Endometrial microvascular endothelial cells (primary cell): ENCODE measurements around the gene TMEM229B. TPM values are rescaled to one million over a fixed set of nuclear protein-coding genes. Genes with fewer than 3 reads are reported as not detected.

Experiments
- in situ Hi-C: cut with HindIII; loops from 2 replicates; pipeline ENCODE4 v1.10.0; 2017; ENCODE audit warnings: low sequenced_read_pairs, low pct_unique_long_range_greater_than_20kb; ENCODE audit errors: inconsistent ontology term
- total RNA-seq: library from RNA; depleted of rRNA; stranded (reverse); fragments of >200 nt; gene quantifications from one replicate; pipeline ENCODE4 v1.2.3, GENCODE V29; 2015; ENCODE audit errors: inconsistent ontology term

TMEM229B gene
- total RNA-seq, 1 donor from 2014 or later: 4.5 TPM

DNA sequence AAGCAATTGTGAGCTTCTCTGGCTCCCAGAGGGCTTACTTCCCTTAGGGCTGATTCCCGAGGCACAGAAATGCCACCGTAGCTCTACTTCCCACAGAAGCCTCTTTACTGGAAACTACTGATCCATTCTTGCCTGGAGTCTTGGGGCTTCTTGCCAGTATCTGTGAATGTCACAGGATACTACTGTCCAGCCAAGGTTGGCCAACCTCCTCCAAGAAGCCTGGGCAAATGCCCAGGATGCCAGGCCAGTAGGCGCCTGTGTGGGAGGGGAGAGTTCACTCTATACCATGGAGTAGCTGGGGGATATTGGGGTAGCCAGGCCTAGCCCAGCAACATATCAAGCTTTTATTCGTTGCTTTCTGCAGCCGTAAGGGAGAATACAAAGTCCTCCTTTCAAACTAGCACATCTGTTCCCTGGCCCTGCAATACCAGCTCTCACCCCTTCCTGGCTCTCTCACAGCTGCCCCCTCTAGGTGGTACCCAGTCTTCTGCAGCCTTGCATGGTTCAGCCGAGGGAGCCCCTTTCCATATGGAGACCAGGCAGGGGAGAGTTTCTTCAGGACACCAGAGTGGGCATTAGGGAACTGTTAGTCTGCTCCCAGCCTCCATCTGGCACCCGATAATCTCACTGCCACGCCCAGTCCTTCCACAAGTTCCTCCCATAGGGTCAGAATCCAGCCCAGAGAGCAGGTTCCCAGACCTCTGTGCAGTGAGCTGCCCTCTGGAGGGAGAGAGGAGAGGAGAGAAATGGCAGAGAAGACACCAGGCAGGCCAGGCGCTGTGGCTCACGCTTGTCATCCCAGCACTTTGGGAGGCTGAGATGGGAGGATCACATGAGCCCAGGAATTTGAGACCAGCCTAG lies 52.3 kb downstream of the TMEM229B start:
- in situ Hi-C loops: no loop called here

DNA sequence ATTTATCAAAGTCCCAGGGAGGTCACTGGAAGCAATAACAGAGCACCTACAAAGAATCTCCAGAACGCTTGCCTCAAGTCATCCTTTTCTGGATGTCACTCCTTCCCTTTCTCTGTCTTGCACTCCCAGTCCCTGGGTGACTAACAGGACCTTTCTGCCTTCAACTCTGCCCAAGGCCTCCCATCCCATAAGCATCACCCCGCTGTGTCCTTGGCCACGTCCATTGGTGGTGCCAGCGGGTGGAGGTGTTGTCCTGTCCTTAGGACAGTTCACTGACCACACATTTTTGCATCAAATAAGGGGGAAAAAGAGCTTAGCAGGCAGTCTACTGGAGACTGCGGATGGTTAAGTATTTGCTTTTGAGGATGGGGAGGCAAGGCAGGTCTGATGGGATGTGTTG lies 52.9 kb downstream of the TMEM229B start:
- in situ Hi-C loops: no loop called here

DNA sequence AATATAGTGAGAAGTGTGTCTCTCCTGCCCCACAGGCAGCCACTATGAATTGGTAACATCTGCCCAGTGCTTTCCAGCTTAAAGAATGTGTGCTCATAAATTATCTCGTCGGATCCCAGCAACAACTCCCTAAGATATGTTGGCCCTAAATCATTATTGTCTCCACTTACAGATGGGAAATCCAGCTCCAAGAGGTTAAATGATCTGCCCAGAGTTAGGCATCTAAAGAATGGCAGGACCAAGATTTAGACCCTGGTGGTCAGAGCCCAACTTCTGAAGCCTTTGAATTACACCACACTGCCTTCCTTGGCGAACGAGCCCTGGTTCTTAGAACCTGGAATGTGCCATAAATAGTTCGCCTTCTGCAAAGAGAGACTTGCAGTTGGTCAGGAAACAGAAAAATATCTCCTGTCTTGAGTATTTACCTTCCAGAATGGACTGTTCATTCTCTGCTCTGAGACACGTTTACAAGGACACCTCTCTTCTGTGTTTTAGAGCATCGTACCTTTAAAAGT lies 56.4 kb downstream of the TMEM229B start:
- in situ Hi-C loops: no loop called here

DNA sequence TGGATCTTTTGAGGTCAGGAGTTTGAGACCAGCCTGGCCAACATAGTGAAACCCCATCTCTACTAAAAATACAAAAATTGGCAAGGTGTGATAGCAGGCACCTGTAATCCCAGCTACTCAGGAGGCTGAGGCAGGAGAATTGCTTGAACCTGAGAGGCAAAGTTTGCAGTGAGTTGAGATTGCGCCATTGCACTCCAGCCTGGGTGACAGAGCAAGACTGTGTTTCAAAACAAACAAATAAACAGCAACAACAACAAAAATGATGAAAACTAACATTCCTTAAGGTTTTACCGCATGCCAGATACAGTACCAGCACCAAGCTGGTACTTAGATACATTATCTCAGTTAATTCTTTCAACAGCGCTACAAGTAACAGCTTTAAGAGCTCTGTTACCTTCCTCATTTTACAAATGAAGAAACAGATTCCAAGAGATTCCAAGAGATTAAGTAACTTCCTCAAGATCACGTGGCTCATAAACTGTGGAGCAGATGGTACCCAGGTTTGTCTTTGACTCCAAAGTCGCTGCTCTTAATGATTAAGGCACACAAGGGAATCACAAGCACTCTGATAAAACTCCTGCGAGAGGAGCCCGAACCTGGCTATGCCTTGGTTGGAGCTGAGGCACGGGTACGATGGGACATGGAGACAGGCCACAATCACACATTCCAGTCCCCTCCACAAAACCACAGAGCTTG lies 58.9 kb downstream of the TMEM229B start:
- in situ Hi-C loops: no loop called here

DNA sequence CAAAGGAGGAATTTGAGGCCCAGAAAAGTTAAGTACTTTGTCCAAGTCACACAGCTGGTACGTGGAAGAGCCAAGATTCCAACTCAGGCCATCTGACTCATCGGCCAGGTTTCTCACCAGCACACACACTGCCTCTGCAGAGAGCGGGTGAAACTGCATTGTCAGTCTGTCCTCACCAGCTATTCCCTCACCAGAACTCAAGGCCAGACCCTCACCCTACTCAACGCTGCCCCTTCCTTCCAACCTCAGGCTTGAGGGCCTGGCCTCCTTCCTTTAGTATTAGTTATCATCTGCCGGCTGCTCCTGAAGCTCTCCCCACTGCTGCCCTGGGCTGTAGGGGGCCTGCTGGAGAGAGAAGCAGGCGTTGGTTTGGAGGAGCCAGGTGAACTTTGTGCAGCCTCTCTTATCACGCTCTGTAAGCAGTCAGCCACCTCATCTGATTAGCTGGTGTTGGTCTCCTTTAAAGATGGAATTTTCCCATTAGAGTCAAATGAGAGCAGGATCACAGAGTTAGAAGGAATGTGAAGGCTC lies 60.0 kb downstream of the TMEM229B start:
- in situ Hi-C loops: no loop called here

DNA sequence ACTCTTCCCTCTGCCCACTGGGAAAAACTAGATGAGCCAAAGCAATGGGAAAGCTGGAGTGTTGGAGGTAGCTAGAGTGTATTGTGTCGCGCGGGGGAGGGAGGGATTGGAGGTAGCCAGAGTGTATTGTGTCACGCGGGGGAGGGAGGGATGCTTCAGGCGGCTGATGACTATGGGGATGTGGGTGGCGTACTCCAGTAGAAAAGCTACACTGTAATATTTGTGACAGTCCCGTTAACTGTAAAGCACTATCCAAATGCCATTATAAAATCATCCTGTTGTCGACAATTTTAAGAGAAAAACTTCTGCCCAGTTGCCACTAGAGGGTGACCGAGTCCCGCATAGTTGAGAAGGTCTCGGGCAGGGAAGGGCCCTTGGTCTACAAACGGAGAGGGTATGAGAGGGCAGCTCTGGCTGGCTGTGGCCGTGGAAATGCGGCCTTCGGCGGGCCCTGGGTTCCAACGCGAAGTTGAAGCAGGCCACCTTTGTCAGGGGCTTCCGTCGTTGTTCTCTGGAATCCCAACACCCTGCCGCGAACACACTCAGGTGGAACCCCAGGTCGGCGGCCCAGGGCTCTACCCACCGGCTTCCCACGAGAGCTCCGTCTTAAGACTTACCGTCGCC lies 61.4 kb downstream of the TMEM229B start:
- in situ Hi-C loops: no loop called here

DNA sequence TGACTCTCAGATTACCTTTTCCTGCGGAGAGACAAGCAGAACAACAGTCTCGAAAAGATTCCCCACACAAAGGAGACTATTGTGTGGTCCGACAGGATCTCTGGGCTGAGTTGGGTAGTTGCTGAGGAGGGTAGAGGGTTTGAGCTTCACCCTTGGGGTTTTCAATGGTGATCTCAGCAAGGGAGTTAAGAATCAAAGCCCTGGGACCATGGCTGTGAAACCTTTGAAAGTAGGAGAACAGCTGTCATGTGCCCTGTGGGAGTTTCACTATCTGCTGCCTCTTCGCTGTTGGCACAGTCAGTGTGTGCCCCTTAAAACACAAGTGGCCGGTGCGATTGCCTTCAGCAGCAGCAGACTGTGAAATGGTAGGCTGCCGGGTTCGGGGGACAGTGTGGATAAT lies 62.4 kb downstream of the TMEM229B start:
- in situ Hi-C loops: no loop called here

DNA sequence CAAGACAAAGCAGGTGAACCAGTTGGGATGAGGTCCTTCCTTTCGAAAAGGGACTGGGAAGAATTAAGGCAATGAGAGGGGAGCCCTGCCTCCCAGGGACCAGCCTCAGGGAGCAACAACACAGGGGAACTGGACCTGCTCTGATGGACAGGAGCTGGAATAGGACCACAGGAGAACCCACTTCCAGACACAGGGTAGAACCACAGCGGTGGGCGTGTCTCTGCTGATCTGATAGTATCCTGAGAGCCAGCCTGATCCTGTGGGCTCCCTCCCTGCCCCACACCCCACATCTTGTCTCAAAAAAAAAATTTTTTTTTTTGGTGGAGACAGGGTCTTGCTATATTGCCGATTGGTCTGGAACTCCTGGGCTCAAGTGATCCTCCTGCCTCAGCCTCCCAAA lies 62.9 kb downstream of the TMEM229B start:
- in situ Hi-C loops: no loop called here

DNA sequence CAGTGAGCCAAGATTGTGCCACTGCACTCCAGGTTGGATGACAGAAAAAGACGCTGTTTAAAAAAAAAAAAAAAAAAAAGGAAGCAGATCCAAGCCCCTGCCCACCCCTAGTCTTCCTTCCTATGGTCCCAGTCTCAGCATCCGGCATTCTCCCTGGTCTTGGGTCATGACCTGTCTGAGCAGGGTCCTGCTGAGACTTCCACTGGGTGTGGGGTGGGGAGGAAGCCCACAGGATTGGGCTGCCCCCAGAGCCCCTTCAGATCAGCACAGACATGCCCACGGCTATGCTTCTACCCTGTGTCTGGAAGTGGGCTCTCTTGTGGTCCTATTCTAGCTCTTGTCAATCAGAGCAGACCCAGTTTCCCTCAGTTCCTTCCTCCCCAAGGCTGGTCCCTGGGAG lies 64.0 kb downstream of the TMEM229B start:
- in situ Hi-C loops: no loop called here

DNA sequence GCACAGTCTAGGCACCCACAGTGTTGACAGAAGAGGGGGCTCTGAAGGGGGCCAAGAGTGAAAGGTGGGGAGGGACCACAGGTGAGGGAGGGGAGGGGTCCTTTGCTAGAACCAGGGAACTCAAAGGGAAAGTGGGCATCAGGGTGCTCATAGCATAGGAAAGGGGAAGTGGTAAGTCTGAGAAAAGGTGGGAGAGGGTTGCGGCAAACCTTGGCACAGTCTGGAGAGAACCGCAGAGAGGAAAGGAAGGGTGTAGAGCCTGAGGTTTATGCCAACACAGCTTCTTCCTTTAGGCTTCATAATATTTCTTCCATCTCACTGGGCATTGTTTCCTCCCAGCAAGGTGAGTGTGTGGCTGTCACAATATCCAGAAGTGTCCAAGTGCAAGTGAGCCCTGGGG lies 65.1 kb downstream of the TMEM229B start:
- in situ Hi-C loops: no loop called here

DNA sequence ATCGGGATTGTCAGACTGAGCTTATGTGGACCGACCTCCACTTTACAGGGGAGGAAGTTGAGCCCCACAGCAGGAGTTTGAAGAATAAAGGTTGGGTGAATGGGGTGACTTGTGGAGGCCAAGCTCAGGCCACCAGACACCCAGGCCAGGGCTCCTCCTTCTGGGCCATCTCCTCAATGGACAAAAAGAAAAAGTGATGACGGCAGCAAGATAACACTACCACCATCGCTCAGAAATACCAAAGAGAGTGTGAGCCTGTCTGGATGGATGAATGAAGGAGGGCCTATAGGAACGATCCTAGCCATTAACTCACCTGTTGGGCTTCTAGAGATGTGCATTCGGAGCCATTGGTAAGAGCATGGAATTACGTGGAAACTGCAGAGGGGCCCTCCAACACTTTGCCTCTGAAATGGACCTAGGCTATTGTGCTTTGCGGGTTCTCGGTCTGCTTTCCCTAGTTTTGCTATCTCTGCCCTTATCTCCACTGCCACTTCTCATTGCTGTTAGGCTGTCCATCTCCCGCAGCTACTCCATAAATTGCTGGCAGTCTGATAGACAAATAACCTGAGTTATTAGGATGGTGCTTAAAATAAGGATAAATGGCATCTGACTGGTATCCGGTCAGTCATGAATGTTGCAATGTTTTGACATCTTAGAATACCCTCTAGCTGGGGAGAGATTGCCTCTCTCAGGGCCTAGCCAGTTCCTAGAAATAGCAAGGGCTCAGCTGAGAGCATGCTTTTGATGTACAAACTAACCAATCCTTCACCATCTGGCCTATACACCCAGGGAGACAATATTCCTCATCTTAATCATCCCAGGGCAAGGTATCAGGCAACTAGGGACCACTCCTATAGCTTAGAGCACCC lies 66.9 kb downstream of the TMEM229B start:
- in situ Hi-C loops: no loop called here

Other genes starting within 250 kb of the TMEM229B start
- 18.2 TPM for gene PALS1, start 247.3 kb downstream of the TMEM229B start, total RNA-seq
- 73.7 TPM for gene ATP6V1D, start 128.9 kb downstream of the TMEM229B start, total RNA-seq
- 227 TPM for gene EIF2S1, start 128.4 kb downstream of the TMEM229B start, total RNA-seq
- gene PLEK2, start 76.6 kb downstream of the TMEM229B start, total RNA-seq: 51.5 TPM
- 3.6 TPM for gene PLEKHH1, start 44.6 kb upstream of the TMEM229B start, total RNA-seq
- 22.8 TPM for gene PIGH, start 111.5 kb upstream of the TMEM229B start, total RNA-seq
- 29.2 TPM for gene ARG2, start 131.2 kb upstream of the TMEM229B start, total RNA-seq
- 39.6 TPM for gene VTI1B, start 185.9 kb upstream of the TMEM229B start, total RNA-seq
- gene RDH11, start 207.0 kb upstream of the TMEM229B start, total RNA-seq: 92.6 TPM
- not detected for gene RDH12, start 213.2 kb upstream of the TMEM229B start, total RNA-seq